ENCODE data around the gene YY1.
"Not testable (repeated sequence)": the region's sequence is repeated elsewhere in the genome, so short reads cannot be mapped to it uniquely, and the experiment has no call there.

The YY1 gene

GRCh38 chr14:100286484-100287191 lies 47.7 kb downstream of the YY1 start:
- no peak for ATAC-seq
- TF ChIP-seq TCF4 (CRISPR knock-in tag; IDR thresholded peaks at IDR 0.05; ENCODE audit: borderline replicate concordance): no peak
- no peak for TF ChIP-seq PATZ1 (CRISPR knock-in tag; IDR thresholded peaks at IDR 0.05; ENCODE audit: borderline replicate concordance)
- TF ChIP-seq ESRRG (CRISPR knock-in tag; IDR thresholded peaks at IDR 0.05): no peak

GRCh38 chr14:100287202-100287997 lies 48.5 kb downstream of the YY1 start:
- no peak for ATAC-seq
- TF ChIP-seq ZNF70 (CRISPR knock-in tag; IDR thresholded peaks at IDR 0.05) (no peak), PATZ1 (CRISPR knock-in tag; IDR thresholded peaks at IDR 0.05; ENCODE audit: borderline replicate concordance) (no peak), ZFP30 (CRISPR knock-in tag; IDR thresholded peaks at IDR 0.05) (no peak), TCF4 (CRISPR knock-in tag; IDR thresholded peaks at IDR 0.05; ENCODE audit: borderline replicate concordance) (no peak), ZNF8 (CRISPR knock-in tag; IDR thresholded peaks at IDR 0.05) (no peak), CREB5 (CRISPR knock-in tag; IDR thresholded peaks at IDR 0.05; ENCODE audit: low read depth) (no peak), ZFP3 (CRISPR knock-in tag; IDR thresholded peaks at IDR 0.05) (no peak), BACH2 (CRISPR knock-in tag; IDR thresholded peaks at IDR 0.05; ENCODE audit: borderline replicate concordance) (no peak), ZNF565 (CRISPR knock-in tag; conservative IDR thresholded peaks at IDR 0.05; ENCODE audit: low read depth) (no peak), GLIS3 (CRISPR knock-in tag; IDR thresholded peaks at IDR 0.05) (no peak), OSR1 (CRISPR knock-in tag; IDR thresholded peaks at IDR 0.05) (no peak)

- not testable (repeated sequence) for ATAC-seq
These were observed 49.0 kb downstream of the YY1 start for GRCh38 chr14:100287998-100288295.

- TF ChIP-seq POU6F1 (CRISPR knock-in tag; IDR thresholded peaks at IDR 0.05; ENCODE audit: borderline replicate concordance, low read depth) (no peak), ARNTL (CRISPR knock-in tag; IDR thresholded peaks at IDR 0.05; ENCODE audit: borderline replicate concordance, low read depth) (no peak), PPARA (CRISPR knock-in tag; IDR thresholded peaks at IDR 0.05; ENCODE audit: borderline replicate concordance) (no peak), RARB (CRISPR knock-in tag; IDR thresholded peaks at IDR 0.05) (no peak), ZNF70 (CRISPR knock-in tag; IDR thresholded peaks at IDR 0.05) (no peak), TSHZ2 (CRISPR knock-in tag; IDR thresholded peaks at IDR 0.05) (no peak), GLIS3 (CRISPR knock-in tag; IDR thresholded peaks at IDR 0.05) (no peak), PATZ1 (CRISPR knock-in tag; IDR thresholded peaks at IDR 0.05; ENCODE audit: borderline replicate concordance) (no peak), ISL1 (CRISPR knock-in tag; IDR thresholded peaks at IDR 0.05) (no peak), ZNF565 (CRISPR knock-in tag; conservative IDR thresholded peaks at IDR 0.05; ENCODE audit: low read depth) (no peak), ESRRG (CRISPR knock-in tag; IDR thresholded peaks at IDR 0.05) (no peak), ZFP30 (CRISPR knock-in tag; IDR thresholded peaks at IDR 0.05) (no peak), SNAI2 (CRISPR knock-in tag; IDR thresholded peaks at IDR 0.05) (no peak)
These were observed 49.6 kb downstream of the YY1 start for GRCh38 chr14:100288382-100289185.

More at GRCh38 chr14:100288382-100289185, 49.6 kb downstream of the YY1 start:
- ATAC-seq: no peak

All from SK-N-SH treated with all-trans-retinoic acid at 6 μM for 48 hours (cell line).